Hepatocyte (in vitro differentiated cells): Measurements from ENCODE around the gene GAL3ST2. TPM values are rescaled to one million over a fixed set of nuclear protein-coding genes. Genes with fewer than 3 reads are reported as not detected.
A peak's percentile ranks its signal among the peaks of the same experiment; 100 is the strongest.

ENCODE experiments used
- DNase-seq: peaks from one replicate; pipeline ENCODE4 v3.0.0-alpha.2; 2016; ENCODE audit warnings: low spot score
- H2AFZ ChIP-seq: fragments of 200-600 bp; sonication (generic); 2 replicates; pipeline ENCODE4 v1.6.0; 2016; ENCODE audit warnings: antibody characterized with exemption, mild to moderate bottlenecking
- H3K27ac ChIP-seq: fragments of 200-600 bp; sonication (generic); 2 replicates; pipeline ENCODE4 v1.5.1; 2016; ENCODE audit warnings: mild to moderate bottlenecking
- H3K27me3 ChIP-seq: fragments of 200-600 bp; sonication (generic); 2 replicates; pipeline ENCODE4 v1.6.1; 2016
- H3K36me3 ChIP-seq: fragments of 200-600 bp; sonication (generic); replicated peaks from 2 replicates; pipeline ENCODE4 v1.5.1; 2016; ENCODE audit warnings: low read depth; ENCODE audit not compliant: insufficient read depth
- H3K4me1 ChIP-seq: fragments of 200-600 bp; sonication (generic); 2 replicates; pipeline ENCODE4 v1.5.1; 2016; ENCODE audit warnings: mild to moderate bottlenecking, moderate library complexity; ENCODE audit not compliant: insufficient read depth
- H3K4me2 ChIP-seq: fragments of 200-600 bp; sonication (generic); 2 replicates; pipeline ENCODE4 v1.6.0; 2016
- H3K4me3 ChIP-seq: fragments of 200-600 bp; sonication (generic); 2 replicates; pipeline ENCODE4 v1.5.1; 2016; ENCODE audit warnings: mild to moderate bottlenecking
- H3K79me2 ChIP-seq: fragments of 200-600 bp; sonication (generic); 2 replicates; pipeline ENCODE4 v1.6.0; 2017; ENCODE audit warnings: mild to moderate bottlenecking
- H3K9me2 ChIP-seq: fragments of 200-600 bp; sonication (generic); replicated peaks from 2 replicates; pipeline ENCODE4 v1.6.0; 2017; ENCODE audit warnings: mild to moderate bottlenecking; ENCODE audit not compliant: insufficient read depth
- H3K9me3 ChIP-seq: fragments of 200-600 bp; sonication (generic); 2 replicates; pipeline ENCODE4 v1.5.1; 2016; ENCODE audit warnings: low read depth, mild to moderate bottlenecking
- H4K20me1 ChIP-seq: fragments of 200-600 bp; sonication (generic); 2 replicates; pipeline ENCODE4 v1.6.0; 2016; ENCODE audit warnings: mild to moderate bottlenecking; ENCODE audit not compliant: insufficient read depth, poor library complexity, severe bottlenecking
- CTCF ChIP-seq: fragments of 200-600 bp; sonication (generic); IDR thresholded peaks from 2 replicates; pipeline ENCODE4 v1.5.1; 2016; ENCODE audit warnings: antibody characterized with exemption, mild to moderate bottlenecking; ENCODE audit not compliant: poor library complexity
- EZH2 ChIP-seq: fragments of 200-600 bp; sonication (generic); IDR thresholded peaks from 2 replicates; pipeline ENCODE4 v1.6.1; 2016; ENCODE audit warnings: antibody characterized with exemption, mild to moderate bottlenecking, borderline replicate concordance
- EZH2phosphoT487 ChIP-seq: fragments of 200-600 bp; sonication (generic); IDR thresholded peaks from one replicate; pipeline ENCODE4 v1.6.1; 2018; ENCODE audit warnings: antibody characterized with exemption, mild to moderate bottlenecking, low read depth, moderate library complexity; ENCODE audit not compliant: unreplicated experiment, severe bottlenecking
- WGBS: methylation state at CpG from one replicate; pipeline ENCODE4 v1.1.6; 2016; ENCODE audit warnings: low lambda C conversion rate; ENCODE audit errors: missing lambda C conversion rate; 5-methylcytosine and 5-hydroxymethylcytosine counted together
- polyA plus RNA-seq: library from polyadenylated mRNA; unstranded; fragments of >200 nt; fragmentation: Nextera tagmentation; extraction: Ambion mirVana; gene quantifications from 2 replicates; pipeline ENCODE4 v1.2.1, GENCODE V29; 2016
- total RNA-seq: library from RNA; depleted of rRNA; stranded (reverse); fragments of >200 nt; gene quantifications from 2 replicates; pipeline ENCODE4 v1.2.3, GENCODE V29; 2014

Gene GAL3ST2
- total and polyA plus RNA-seq, 2 experiments from 2014 or later = 0.53 TPM; not detected in 1

GRCh38 chr2:241842067-241842415, 65.4 kb downstream of the GAL3ST2 start:
- no peaks in the 10 kb centered on the region for H3K36me3 ChIP-seq
- DNase-seq = no peak
- no peak overlapping the region for H3K27ac ChIP-seq
- 84% methylated on average over 11 of the region's 11 CpGs for WGBS
- H3K4me1 ChIP-seq = no peaks in the 10 kb centered on the region
- H3K9me2 ChIP-seq = no peaks in the 10 kb centered on the region
- no peaks in the 10 kb centered on the region for H4K20me1 ChIP-seq
- H2AFZ ChIP-seq = no peak overlapping the region
- no peak overlapping the region for H3K4me2 ChIP-seq
- TF ChIP-seq EZH2 = no peak
- TF ChIP-seq EZH2phosphoT487 = no peak
- TF ChIP-seq CTCF = no peak
- peaks cover 11% of the 10 kb centered on the region for H3K27me3 ChIP-seq
- no peak overlapping the region for H3K4me3 ChIP-seq
- no peaks in the 10 kb centered on the region for H3K9me3 ChIP-seq
- no peaks in the 10 kb centered on the region for H3K79me2 ChIP-seq

- TF ChIP-seq CTCF (no peak), EZH2phosphoT487 (no peak), EZH2 (no peak)
- Histone ChIP-seq H3K27ac (no peak overlapping the region), H2AFZ (no peak overlapping the region), H3K4me3 (no peak overlapping the region), H3K4me1 (no peaks in the 10 kb centered on the region), H3K36me3 (no peaks in the 10 kb centered on the region), H3K9me3 (no peaks in the 10 kb centered on the region), H4K20me1 (no peaks in the 10 kb centered on the region), H3K4me2 (no peak overlapping the region), H3K79me2 (no peaks in the 10 kb centered on the region), H3K9me2 (no peaks in the 10 kb centered on the region), H3K27me3 (peaks cover 7% of the 10 kb centered on the region)
- peak; percentile 24 for DNase-seq
- WGBS = 83% methylated on average over 29 of the region's 29 CpGs
These were observed 66.1 kb downstream of the GAL3ST2 start for GRCh38 chr2:241842620-241843211.

GRCh38 chr2:241843321-241844065, 66.9 kb downstream of the GAL3ST2 start:
- DNase-seq = no peak
- Histone ChIP-seq H3K79me2 (no peaks in the 10 kb centered on the region), H3K4me2 (peak overlapping the region; percentile 76), H3K4me3 (no peak overlapping the region), H4K20me1 (no peaks in the 10 kb centered on the region), H3K4me1 (no peaks in the 10 kb centered on the region), H3K36me3 (no peaks in the 10 kb centered on the region), H3K27ac (no peak overlapping the region), H3K9me3 (no peaks in the 10 kb centered on the region), H3K9me2 (no peaks in the 10 kb centered on the region), H2AFZ (no peak overlapping the region), H3K27me3 (peaks cover 5% of the 10 kb centered on the region)
- TF ChIP-seq CTCF = no peak
- no peak for TF ChIP-seq EZH2
- no peak for TF ChIP-seq EZH2phosphoT487
- WGBS = 93% methylated on average over 24 of the region's 52 CpGs
